Mesendoderm (in vitro differentiated cells): ENCODE measurements around the gene SSNA1.

ENCODE experiments used
- DNase-seq: peaks from one replicate; pipeline ENCODE4 v3.0.0; 2013
- H2AK5ac ChIP-seq: 2 replicates; pipeline ENCODE4 v1.6.1; 2013; ENCODE audit warnings: low read length, inconsistent platforms
- H2BK120ac ChIP-seq: 2 replicates; pipeline ENCODE4 v1.6.1; 2013; ENCODE audit warnings: low read depth, mild to moderate bottlenecking, low read length, moderate library complexity, mixed read lengths
- H2BK15ac ChIP-seq: replicated peaks from 2 replicates; pipeline ENCODE4 v1.6.1; 2013; ENCODE audit warnings: low read depth, mild to moderate bottlenecking, moderate library complexity
- H2BK5ac ChIP-seq: 2 replicates; pipeline ENCODE4 v1.6.1; 2013; ENCODE audit warnings: low read length, inconsistent platforms
- H3K18ac ChIP-seq: 2 replicates; pipeline ENCODE4 v1.6.1; 2013; ENCODE audit warnings: mild to moderate bottlenecking, low read length, mixed read lengths
- H3K23ac ChIP-seq: one replicate; pipeline ENCODE4 v1.6.1; 2013; ENCODE audit warnings: low read length
- H3K27ac ChIP-seq: 2 replicates; pipeline ENCODE4 v1.5.1; 2013; ENCODE audit warnings: low read depth, mild to moderate bottlenecking, inconsistent platforms, low read length, moderate library complexity
- H3K27me3 ChIP-seq: 2 replicates; pipeline ENCODE4 v1.6.1; 2013; ENCODE audit warnings: low read length, control low read depth, mild to moderate bottlenecking, inconsistent platforms; ENCODE audit not compliant: insufficient read depth, poor library complexity
- H3K36me3 ChIP-seq: 2 replicates; pipeline ENCODE4 v1.6.1; 2013; ENCODE audit warnings: low read length, inconsistent platforms; ENCODE audit not compliant: control insufficient read depth, insufficient read depth
- H3K4ac ChIP-seq: one replicate; pipeline ENCODE4 v1.6.1; 2013; ENCODE audit warnings: low read depth, mild to moderate bottlenecking, low read length, moderate library complexity
- H3K4me1 ChIP-seq: 2 replicates; pipeline ENCODE4 v1.6.1; 2013; ENCODE audit warnings: low read depth, low read length, inconsistent platforms; ENCODE audit not compliant: control insufficient read depth
- H3K4me2 ChIP-seq: 2 replicates; pipeline ENCODE4 v1.6.1; 2013; ENCODE audit warnings: low read length
- H3K4me3 ChIP-seq: 2 replicates; pipeline ENCODE4 v1.5.1; 2013; ENCODE audit warnings: mild to moderate bottlenecking, low read length
- H3K56ac ChIP-seq: one replicate; pipeline ENCODE4 v1.6.1; 2013; ENCODE audit warnings: low read length
- H3K79me1 ChIP-seq: 2 replicates; pipeline ENCODE4 v1.6.1; 2013; ENCODE audit warnings: low read length, inconsistent platforms
- H3K79me2 ChIP-seq: 2 replicates; pipeline ENCODE4 v1.6.1; 2013; ENCODE audit warnings: mild to moderate bottlenecking, low read length; ENCODE audit not compliant: control insufficient read depth, insufficient read depth
- H3K9ac ChIP-seq: 2 replicates; pipeline ENCODE4 v1.6.1; 2013; ENCODE audit warnings: low read length, inconsistent platforms
- H4K5ac ChIP-seq: one replicate; pipeline ENCODE4 v1.6.1; 2013; ENCODE audit warnings: low read length
- H4K8ac ChIP-seq: one replicate; pipeline ENCODE4 v1.6.1; 2013; ENCODE audit warnings: low read depth, mild to moderate bottlenecking, control low read depth, low read length, moderate library complexity
- WGBS: extraction: QIAGEN DNeasy Blood & Tissue Kit; methylation state at CpG from one replicate; pipeline ENCODE4 v1.1.7; 2013; ENCODE audit warnings: low lambda C conversion rate, missing lambda C conversion rate; ENCODE audit not compliant: insufficient coverage; ENCODE audit errors: extremely low coverage; 5-methylcytosine and 5-hydroxymethylcytosine counted together

The SSNA1 gene

DNA sequence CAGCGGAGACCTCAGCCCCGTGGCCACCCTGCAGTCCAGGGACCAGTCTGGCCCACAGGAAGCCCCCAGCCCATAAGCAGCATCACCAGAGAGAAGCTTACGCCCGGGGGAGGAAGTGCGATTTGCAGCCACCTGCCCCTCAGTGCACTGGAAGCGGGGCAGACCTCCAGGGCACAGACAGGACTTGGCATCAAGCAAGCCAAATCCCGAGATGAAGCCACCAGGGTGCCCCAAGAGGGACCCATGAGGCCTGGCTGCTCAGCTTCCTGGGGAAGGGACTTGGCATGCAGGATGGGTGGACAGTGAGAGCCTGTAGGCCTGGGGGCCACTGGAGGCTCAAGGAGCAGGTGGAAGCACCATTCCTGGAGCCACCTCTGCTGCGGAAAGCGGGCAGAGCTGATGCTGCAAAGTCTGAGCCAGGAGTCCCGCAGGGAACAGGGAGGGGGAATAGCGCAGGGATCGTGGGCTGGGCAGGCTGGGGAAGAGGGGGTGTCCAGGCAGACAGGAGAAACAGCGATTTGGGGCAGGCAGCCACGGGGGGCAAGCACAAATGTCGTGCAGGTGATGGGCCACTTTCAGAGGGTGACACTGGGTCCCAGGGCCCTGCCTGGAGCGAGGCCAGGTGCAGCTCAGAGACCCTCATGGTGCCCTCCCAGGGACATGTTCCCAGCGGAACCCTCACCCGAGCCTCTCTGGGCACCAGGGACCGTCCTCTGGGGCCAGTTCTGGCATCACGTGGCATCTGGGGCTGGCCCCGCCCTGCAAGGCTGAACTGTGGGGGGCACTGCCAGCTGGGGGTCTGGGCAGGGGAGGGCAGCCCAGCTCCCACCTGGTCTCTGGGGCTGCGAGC is 21.9 kb upstream of the SSNA1 start:
- Histone ChIP-seq H3K27me3 (peaks cover 40% of the 10 kb centered on the region), H3K4me2 (no peak overlapping the region), H3K79me1 (no peaks in the 10 kb centered on the region), H3K79me2 (no peaks in the 10 kb centered on the region), H2BK5ac (no peak overlapping the region), H3K27ac (no peak overlapping the region), H3K9ac (no peak overlapping the region), H3K4ac (no peak overlapping the region), H3K23ac (no peak overlapping the region), H3K36me3 (no peaks in the 10 kb centered on the region), H4K8ac (no peak overlapping the region), H2BK15ac (no peak overlapping the region), H3K4me3 (no peak overlapping the region), H4K5ac (no peak overlapping the region), H3K4me1 (no peaks in the 10 kb centered on the region), H2BK120ac (no peak overlapping the region), H3K18ac (no peak overlapping the region), H2AK5ac (no peak overlapping the region), H3K56ac (no peak overlapping the region)
- WGBS = no CpG with 5 or more reads among the region's 22 CpGs
- DNase-seq = no peak

DNA sequence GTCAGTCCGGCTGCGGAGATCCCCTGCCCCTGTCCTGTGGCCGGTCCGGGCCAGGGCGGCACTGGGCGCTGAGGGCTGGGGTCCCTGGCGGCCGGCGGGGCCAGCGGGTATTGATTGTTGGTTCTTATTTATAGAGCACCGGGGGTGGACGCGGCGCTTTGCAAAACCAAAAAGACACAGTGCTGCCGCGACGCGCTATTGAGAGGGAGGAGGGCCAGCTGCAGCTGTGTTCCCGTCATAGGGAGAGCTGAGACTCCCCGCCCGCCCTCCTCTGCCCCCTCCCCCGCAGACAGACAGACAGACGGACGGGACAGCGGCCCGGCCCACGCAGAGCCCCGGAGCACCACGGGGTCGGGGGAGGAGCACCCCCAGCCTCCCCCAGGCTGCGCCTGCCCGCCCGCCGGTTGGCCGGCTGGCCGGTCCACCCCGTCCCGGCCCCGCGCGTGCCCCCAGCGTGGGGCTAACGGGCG is 21.2 kb upstream of the SSNA1 start:
- Histone ChIP-seq H3K36me3 (no peaks in the 10 kb centered on the region), H2BK15ac (no peak overlapping the region), H3K79me2 (no peaks in the 10 kb centered on the region), H2BK5ac (no peak overlapping the region), H3K27ac (no peak overlapping the region), H3K4me3 (no peak overlapping the region), H3K23ac (no peak overlapping the region), H3K27me3 (peaks cover 37% of the 10 kb centered on the region), H3K79me1 (no peaks in the 10 kb centered on the region), H4K5ac (no peak overlapping the region), H3K4me2 (no peak overlapping the region), H2AK5ac (no peak overlapping the region), H4K8ac (no peak overlapping the region), H3K4me1 (no peaks in the 10 kb centered on the region), H3K4ac (no peak overlapping the region), H3K9ac (no peak overlapping the region), H2BK120ac (no peak overlapping the region), H3K56ac (no peak overlapping the region), H3K18ac (no peak overlapping the region)
- WGBS = no CpG with 5 or more reads among the region's 44 CpGs
- no peak for DNase-seq

DNA sequence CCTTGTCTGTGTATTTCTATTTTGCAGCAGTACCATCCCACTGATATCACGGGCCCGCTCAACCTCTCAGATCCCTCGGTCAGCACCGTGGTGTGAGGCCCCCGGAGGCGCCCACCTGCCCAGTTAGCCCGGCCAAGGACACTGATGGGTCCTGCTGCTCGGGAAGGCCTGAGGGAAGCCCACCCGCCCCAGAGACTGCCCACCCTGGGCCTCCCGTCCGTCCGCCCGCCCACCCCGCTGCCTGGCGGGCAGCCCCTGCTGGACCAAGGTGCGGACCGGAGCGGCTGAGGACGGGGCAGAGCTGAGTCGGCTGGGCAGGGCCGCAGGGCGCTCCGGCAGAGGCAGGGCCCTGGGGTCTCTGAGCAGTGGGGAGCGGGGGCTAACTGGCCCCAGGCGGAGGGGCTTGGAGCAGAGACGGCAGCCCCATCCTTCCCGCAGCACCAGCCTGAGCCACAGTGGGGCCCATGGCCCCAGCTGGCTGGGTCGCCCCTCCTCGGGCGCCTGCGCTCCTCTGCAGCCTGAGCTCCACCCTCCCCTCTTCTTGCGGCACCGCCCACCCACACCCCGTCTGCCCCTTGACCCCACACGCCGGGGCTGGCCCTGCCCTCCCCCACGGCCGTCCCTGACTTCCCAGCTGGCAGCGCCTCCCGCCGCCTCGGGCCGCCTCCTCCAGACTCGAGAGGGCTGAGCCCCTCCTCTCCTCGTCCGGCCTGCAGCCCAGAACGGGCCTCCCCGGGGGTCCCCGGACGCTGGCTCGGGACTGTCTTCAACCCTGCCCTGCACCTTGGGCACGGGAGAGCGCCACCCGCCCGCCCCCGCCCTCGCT is 20.5 kb upstream of the SSNA1 start:
- Histone ChIP-seq H2BK15ac (no peak overlapping the region), H3K23ac (no peak overlapping the region), H2BK5ac (no peak overlapping the region), H2BK120ac (no peak overlapping the region), H3K4me3 (no peak overlapping the region), H3K9ac (no peak overlapping the region), H4K8ac (no peak overlapping the region), H3K56ac (no peak overlapping the region), H3K18ac (no peak overlapping the region), H3K4me1 (no peaks in the 10 kb centered on the region), H3K4me2 (no peak overlapping the region), H3K4ac (no peak overlapping the region), H3K27me3 (peaks cover 34% of the 10 kb centered on the region), H2AK5ac (no peak overlapping the region), H3K79me1 (no peaks in the 10 kb centered on the region), H3K27ac (no peak overlapping the region), H3K79me2 (no peaks in the 10 kb centered on the region), H4K5ac (no peak overlapping the region), H3K36me3 (no peaks in the 10 kb centered on the region)
- no CpG with 5 or more reads among the region's 57 CpGs for WGBS
- DNase-seq = no peak

DNA sequence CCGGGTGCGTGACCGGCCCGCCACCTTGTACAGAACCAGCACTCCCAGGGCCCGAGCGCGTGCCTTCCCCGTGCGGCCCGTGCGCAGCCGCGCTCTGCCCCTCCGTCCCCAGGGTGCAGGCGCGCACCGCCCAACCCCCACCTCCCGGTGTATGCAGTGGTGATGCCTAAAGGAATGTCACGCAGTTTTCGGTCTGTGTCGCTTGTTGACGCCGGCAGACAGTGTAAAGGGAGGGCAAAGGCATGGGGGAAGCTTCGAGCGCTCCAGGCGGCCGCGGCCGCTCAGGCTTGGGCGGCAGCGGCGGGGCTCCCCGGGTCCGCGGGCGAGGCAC is 19.9 kb upstream of the SSNA1 start:
- Histone ChIP-seq H2BK120ac (no peak overlapping the region), H3K36me3 (no peaks in the 10 kb centered on the region), H3K9ac (no peak overlapping the region), H3K4me1 (no peaks in the 10 kb centered on the region), H3K23ac (peak overlapping the region; percentile 66), H3K27ac (no peak overlapping the region), H3K56ac (peak overlapping the region; percentile 15), H3K27me3 (peaks cover 32% of the 10 kb centered on the region), H3K18ac (no peak overlapping the region), H3K4ac (no peak overlapping the region), H3K79me2 (no peaks in the 10 kb centered on the region), H3K4me2 (no peak overlapping the region), H2BK5ac (no peak overlapping the region), H4K8ac (no peak overlapping the region), H2BK15ac (no peak overlapping the region), H3K79me1 (no peaks in the 10 kb centered on the region), H2AK5ac (no peak overlapping the region), H4K5ac (no peak overlapping the region), H3K4me3 (no peak overlapping the region)
- DNase-seq = no peak
- WGBS = no CpG with 5 or more reads among the region's 36 CpGs

DNA sequence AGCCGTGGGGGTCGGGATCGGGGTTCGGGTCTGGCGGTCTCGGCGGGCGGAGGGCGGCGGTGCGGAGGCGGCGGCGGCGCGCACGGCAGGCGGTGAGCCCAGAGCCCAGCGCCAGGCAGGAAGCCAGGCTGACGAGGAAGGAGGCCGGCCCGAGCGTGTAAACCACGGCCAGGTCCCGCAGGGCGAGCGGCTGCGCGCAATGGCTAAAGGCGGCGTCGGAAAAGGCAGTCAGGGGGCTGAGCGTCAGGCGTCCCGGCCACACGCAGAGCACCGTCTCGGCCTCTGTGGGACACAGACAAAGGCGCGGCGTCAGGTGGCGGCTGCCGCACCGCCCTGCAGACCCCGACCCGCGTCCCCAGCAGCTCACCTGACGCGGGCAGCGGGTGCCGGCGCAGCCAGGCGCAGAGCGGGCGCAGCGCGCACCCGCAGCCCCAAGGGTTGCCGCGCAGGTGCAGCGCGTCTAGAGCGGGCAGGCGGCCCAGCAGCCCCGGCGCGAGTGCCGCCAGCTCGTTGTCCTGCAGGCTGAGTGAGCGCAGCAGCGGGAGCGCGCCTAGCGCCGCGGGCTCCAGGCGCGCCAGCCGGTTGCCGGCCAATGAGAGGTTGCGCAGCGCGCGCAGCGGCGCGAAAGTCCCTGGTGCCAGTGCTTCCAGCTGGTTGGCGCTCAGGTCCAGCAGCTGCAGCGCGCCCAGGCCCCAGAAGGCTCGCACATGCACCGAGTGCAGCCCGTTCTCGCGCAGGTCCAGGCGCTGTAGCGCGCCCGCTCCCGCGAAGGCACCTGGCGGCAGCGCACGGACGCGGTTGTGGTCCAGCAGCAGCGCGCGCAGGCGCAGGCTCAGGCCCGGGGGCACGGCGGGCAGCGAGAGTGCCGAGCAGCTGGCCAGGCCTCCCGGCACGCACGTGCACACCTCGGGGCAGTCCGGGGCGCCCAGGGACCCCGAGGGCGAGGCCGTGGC is 19.3 kb upstream of the SSNA1 start:
- peak overlapping the region; percentile 84 for H3K4me2 ChIP-seq
- no peak overlapping the region for H3K4me3 ChIP-seq
- H3K27ac ChIP-seq = no peak overlapping the region
- H2BK15ac ChIP-seq = no peak overlapping the region
- H3K27me3 ChIP-seq = peaks cover 32% of the 10 kb centered on the region
- no peak overlapping the region for H4K5ac ChIP-seq
- DNase-seq = peak; percentile 74
- H3K18ac ChIP-seq = no peak overlapping the region
- no peak overlapping the region for H2AK5ac ChIP-seq
- H3K23ac ChIP-seq = no peak overlapping the region
- H3K4me1 ChIP-seq = no peaks in the 10 kb centered on the region
- no peak overlapping the region for H3K4ac ChIP-seq
- H3K56ac ChIP-seq = peak overlapping the region; percentile 34
- H3K79me1 ChIP-seq = no peaks in the 10 kb centered on the region
- H3K79me2 ChIP-seq = no peaks in the 10 kb centered on the region
- H2BK120ac ChIP-seq = no peak overlapping the region
- H3K36me3 ChIP-seq = no peaks in the 10 kb centered on the region
- no peak overlapping the region for H4K8ac ChIP-seq
- no peak overlapping the region for H2BK5ac ChIP-seq
- no CpG with 5 or more reads among the region's 124 CpGs for WGBS
- H3K9ac ChIP-seq = no peak overlapping the region
